ENCODE measurements around the gene PBX3. TPM values are rescaled to one million over a fixed set of nuclear protein-coding genes. Genes with fewer than 3 reads are reported as not detected.

Gene PBX3
- total RNA-seq, 5 donors from 2014 or later (not counting 1 experiment from before 2014, with no cell fraction given), result 12.3 to 30.6 (median 19.0) TPM

DNA sequence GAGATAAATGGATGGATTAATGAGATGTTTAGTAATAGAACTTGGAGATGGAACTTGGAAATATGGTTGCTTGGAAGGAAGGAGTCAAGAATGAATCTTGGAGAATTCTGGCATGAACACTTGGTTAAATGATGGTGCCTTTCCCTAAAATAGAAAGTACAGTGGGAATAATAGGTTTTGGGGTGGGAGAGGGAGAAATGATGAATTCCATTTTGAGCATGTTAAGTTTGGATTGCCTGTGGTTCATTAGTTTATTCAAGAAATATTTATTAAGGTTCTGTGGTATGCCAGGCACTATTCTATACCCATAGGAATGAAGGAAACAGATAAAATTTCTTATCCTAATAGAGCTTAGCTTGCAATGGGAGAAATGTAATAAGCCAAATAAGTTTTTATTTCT is 58.4 kb downstream of the PBX3 start:
- Histone ChIP-seq H3K27me3 (replicated peaks in 1 of 2; ENCODE audit: control insufficient read depth in 2 of 2, extremely low read depth in 1 of 2, insufficient read depth in 2 of 2, low read length in 1 of 2) (no peaks in the 10 kb centered on the region), H3K4me1 (ENCODE audit: control insufficient read depth in 1 of 2, extremely low read depth in 1 of 2, insufficient read depth in 2 of 2, low read length in 2 of 2) (no peaks in the 10 kb centered on the region), H3K27ac (ENCODE audit: low read length) (no peak overlapping the region), H3K36me3 (ENCODE audit: control insufficient read depth in 2 of 2, extremely low read depth in 1 of 2, insufficient read depth in 1 of 2, low read length in 1 of 2) (no peaks in the 10 kb centered on the region), H3K4me3 (ENCODE audit: control insufficient read depth in 1 of 2, extremely low read depth in 1 of 2, low read length in 1 of 2) (no peak overlapping the region), H3K9me3 (no peaks in the 10 kb centered on the region)
- no peak for DNase-seq
- ChIA-PET CTCF (no interaction called here), POLR2A (no interaction called here)
- Mint-ChIP-seq H3K27ac (no peak overlapping the region), H3K27me3 (no peaks in the 10 kb centered on the region), H3K4me3 (no peak overlapping the region), H3K9me3 (no peaks in the 10 kb centered on the region), H3K4me1 (no peaks in the 10 kb centered on the region), H3K36me3 (peaks cover 5% of the 10 kb centered on the region)
- no peak for ATAC-seq (replicated peaks in 1 of 4)

DNA sequence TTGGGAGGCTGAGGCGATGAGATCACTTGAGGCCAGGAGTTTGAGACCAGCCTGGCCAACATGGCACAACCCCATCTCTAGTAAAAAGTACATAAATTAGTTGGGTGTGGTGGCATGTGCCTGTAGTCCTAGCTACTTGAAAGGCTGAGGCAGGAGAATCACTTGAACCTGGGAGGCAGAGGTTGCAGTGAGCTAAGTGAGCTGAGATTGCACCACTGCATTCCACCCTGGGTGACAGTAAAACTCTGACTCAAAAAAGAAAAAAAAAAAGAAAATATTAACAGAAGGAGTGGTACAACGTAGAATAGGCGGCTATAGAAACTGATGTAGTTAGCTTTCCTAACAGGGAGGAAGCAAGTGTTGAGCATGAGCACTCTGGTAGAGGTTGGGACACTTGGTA is 59.9 kb downstream of the PBX3 start:
- peaks cover 11% of the 10 kb centered on the region for H3K36me3 Mint-ChIP-seq
- DNase-seq, result no peak
- H3K27me3 Mint-ChIP-seq, result no peaks in the 10 kb centered on the region
- Histone ChIP-seq H3K4me3 (ENCODE audit: control insufficient read depth in 1 of 2, extremely low read depth in 1 of 2, low read length in 1 of 2) (no peak overlapping the region), H3K9me3 (no peaks in the 10 kb centered on the region), H3K4me1 (ENCODE audit: control insufficient read depth in 1 of 2, extremely low read depth in 1 of 2, insufficient read depth in 2 of 2, low read length in 2 of 2) (no peaks in the 10 kb centered on the region), H3K27ac (ENCODE audit: low read length) (no peak overlapping the region), H3K27me3 (replicated peaks in 1 of 2; ENCODE audit: control insufficient read depth in 2 of 2, extremely low read depth in 1 of 2, insufficient read depth in 2 of 2, low read length in 1 of 2) (no peaks in the 10 kb centered on the region), H3K36me3 (ENCODE audit: control insufficient read depth in 2 of 2, extremely low read depth in 1 of 2, insufficient read depth in 1 of 2, low read length in 1 of 2) (no peaks in the 10 kb centered on the region)
- ChIA-PET POLR2A (interaction anchor here in 1 of 2 donors (0.5 kb wide), 1 partner anchor 29 kb away, joined by 4 read pairs; no protein-coding TSS in a partner anchor), CTCF (no interaction called here)
- no peak for ATAC-seq (replicated peaks in 1 of 4)
- H3K27ac Mint-ChIP-seq, result no peak overlapping the region
- no peak overlapping the region for H3K4me3 Mint-ChIP-seq
- WGBS (ENCODE audit: insufficient coverage), result 100% methylated on average over 2 of the region's 3 CpGs
- H3K4me1 Mint-ChIP-seq, result no peaks in the 10 kb centered on the region
- H3K9me3 Mint-ChIP-seq, result no peaks in the 10 kb centered on the region

DNA sequence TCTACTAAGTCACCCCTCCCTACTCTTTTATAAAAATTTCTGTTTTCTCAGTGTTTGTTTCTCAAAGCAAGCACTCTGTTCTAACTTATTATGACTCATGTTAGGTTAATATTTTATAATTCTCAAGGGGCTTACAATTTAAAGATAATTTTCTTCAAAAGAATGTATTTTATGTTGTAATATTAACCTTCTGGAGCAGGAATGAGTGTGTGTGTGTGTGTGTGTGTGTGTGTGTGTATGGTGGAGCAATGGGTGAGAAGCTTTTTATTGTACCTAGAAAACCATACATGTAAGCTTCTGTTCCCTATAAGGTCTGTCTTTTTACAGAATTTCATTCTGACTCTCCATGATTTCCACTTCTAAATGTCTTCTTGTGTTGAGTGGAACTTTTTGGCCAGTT is 63.0 kb downstream of the PBX3 start:
- Histone ChIP-seq H3K4me1 (ENCODE audit: control insufficient read depth in 1 of 2, extremely low read depth in 1 of 2, insufficient read depth in 2 of 2, low read length in 2 of 2) (no peaks in the 10 kb centered on the region), H3K4me3 (ENCODE audit: control insufficient read depth in 1 of 2, extremely low read depth in 1 of 2, low read length in 1 of 2) (no peak overlapping the region), H3K9me3 (no peaks in the 10 kb centered on the region), H3K27me3 (replicated peaks in 1 of 2; ENCODE audit: control insufficient read depth in 2 of 2, extremely low read depth in 1 of 2, insufficient read depth in 2 of 2, low read length in 1 of 2) (no peaks in the 10 kb centered on the region), H3K36me3 (ENCODE audit: control insufficient read depth in 2 of 2, extremely low read depth in 1 of 2, insufficient read depth in 1 of 2, low read length in 1 of 2) (no peaks in the 10 kb centered on the region), H3K27ac (ENCODE audit: low read length) (no peak overlapping the region)
- CTCF ChIA-PET, result no interaction called here
- POLR2A ChIA-PET, result no interaction called here
- ATAC-seq (replicated peaks in 1 of 4) (no peak), DNase-seq (no peak)
- Mint-ChIP-seq H3K9me3 (no peaks in the 10 kb centered on the region), H3K36me3 (peaks cover 10% of the 10 kb centered on the region), H3K4me3 (no peak overlapping the region), H3K27ac (no peak overlapping the region), H3K4me1 (no peaks in the 10 kb centered on the region), H3K27me3 (no peaks in the 10 kb centered on the region)

DNA sequence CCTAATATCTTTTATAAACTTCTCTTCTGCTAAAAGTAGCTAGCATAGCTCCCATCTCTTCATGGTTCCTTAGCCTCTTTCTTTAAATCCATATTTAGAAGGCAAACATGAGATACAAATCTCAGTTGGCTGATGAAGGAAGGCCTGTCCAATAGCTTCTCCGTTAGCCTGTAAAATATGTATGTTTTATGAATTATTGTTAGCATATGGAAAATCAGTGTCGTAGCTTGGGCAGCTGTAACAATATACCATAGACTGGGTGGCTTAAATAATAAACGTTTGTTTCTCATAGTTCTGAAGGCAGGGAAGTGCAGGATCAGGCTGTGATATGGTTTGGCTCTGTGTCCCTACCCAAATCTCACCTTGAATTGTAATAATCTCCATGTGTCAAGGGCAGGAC is 63.8 kb downstream of the PBX3 start:
- Mint-ChIP-seq H3K4me3 (no peak overlapping the region), H3K9me3 (no peaks in the 10 kb centered on the region), H3K4me1 (no peaks in the 10 kb centered on the region), H3K27me3 (no peaks in the 10 kb centered on the region), H3K36me3 (peaks cover 10% of the 10 kb centered on the region), H3K27ac (no peak overlapping the region)
- no peak for ATAC-seq (replicated peaks in 1 of 4)
- Histone ChIP-seq H3K36me3 (ENCODE audit: control insufficient read depth in 2 of 2, extremely low read depth in 1 of 2, insufficient read depth in 1 of 2, low read length in 1 of 2) (no peaks in the 10 kb centered on the region), H3K9me3 (no peaks in the 10 kb centered on the region), H3K4me1 (ENCODE audit: control insufficient read depth in 1 of 2, extremely low read depth in 1 of 2, insufficient read depth in 2 of 2, low read length in 2 of 2) (no peaks in the 10 kb centered on the region), H3K4me3 (ENCODE audit: control insufficient read depth in 1 of 2, extremely low read depth in 1 of 2, low read length in 1 of 2) (no peak overlapping the region), H3K27ac (ENCODE audit: low read length) (no peak overlapping the region), H3K27me3 (replicated peaks in 1 of 2; ENCODE audit: control insufficient read depth in 2 of 2, extremely low read depth in 1 of 2, insufficient read depth in 2 of 2, low read length in 1 of 2) (no peaks in the 10 kb centered on the region)
- no CpG with 5 or more reads among the region's 3 CpGs for WGBS (ENCODE audit: insufficient coverage)
- DNase-seq, result no peak
- ChIA-PET CTCF (no interaction called here), POLR2A (interaction anchor here in 1 of 2 donors (0.7 kb wide), 1 partner anchor 13 kb away, joined by 4 read pairs; no protein-coding TSS in a partner anchor)

DNA sequence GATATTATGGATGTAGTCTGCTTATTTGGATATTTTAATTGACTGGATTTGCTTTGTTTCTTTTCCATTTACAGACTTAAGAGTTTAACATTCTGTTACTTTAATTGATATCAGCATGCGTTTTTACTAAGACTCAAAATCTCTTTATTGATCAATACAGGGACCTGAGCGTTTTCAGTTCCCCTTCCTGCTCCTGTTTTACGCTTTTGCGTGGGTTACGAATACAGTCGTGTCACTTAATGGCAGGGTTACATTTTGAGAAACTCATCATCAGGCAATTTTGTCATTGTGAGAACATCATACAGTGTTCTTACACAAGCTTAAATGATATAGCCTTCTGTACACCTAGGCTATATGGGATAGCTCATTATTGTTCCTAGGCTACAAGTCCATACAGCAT is 65.2 kb downstream of the PBX3 start:
- POLR2A ChIA-PET, result interaction anchor here in 1 of 2 donors (0.7 kb wide), 1 partner anchor 65 kb away, joined by 3 read pairs; no protein-coding TSS in a partner anchor
- DNase-seq (no peak), ATAC-seq (replicated peaks in 1 of 4) (no peak)
- WGBS (ENCODE audit: insufficient coverage), result no CpG with 5 or more reads among the region's 6 CpGs
- no peak overlapping the region for H3K4me3 Mint-ChIP-seq
- H3K4me1 ChIP-seq (ENCODE audit: control insufficient read depth in 1 of 2, extremely low read depth in 1 of 2, insufficient read depth in 2 of 2, low read length in 2 of 2), result no peaks in the 10 kb centered on the region
- no peaks in the 10 kb centered on the region for H3K9me3 ChIP-seq
- no peaks in the 10 kb centered on the region for H3K27me3 ChIP-seq (replicated peaks in 1 of 2; ENCODE audit: control insufficient read depth in 2 of 2, extremely low read depth in 1 of 2, insufficient read depth in 2 of 2, low read length in 1 of 2)
- H3K36me3 ChIP-seq (ENCODE audit: control insufficient read depth in 2 of 2, extremely low read depth in 1 of 2, insufficient read depth in 1 of 2, low read length in 1 of 2), result no peaks in the 10 kb centered on the region
- CTCF ChIA-PET, result interaction anchor here in 1 of 2 donors (1.2 kb wide), 1 partner anchor 11 kb away, joined by 4 read pairs; no protein-coding TSS in a partner anchor
- no peaks in the 10 kb centered on the region for H3K4me1 Mint-ChIP-seq
- no peaks in the 10 kb centered on the region for H3K9me3 Mint-ChIP-seq
- no peak overlapping the region for H3K4me3 ChIP-seq (ENCODE audit: control insufficient read depth in 1 of 2, extremely low read depth in 1 of 2, low read length in 1 of 2)
- no peak overlapping the region for H3K27ac ChIP-seq (ENCODE audit: low read length)
- H3K27ac Mint-ChIP-seq, result no peak overlapping the region
- H3K36me3 Mint-ChIP-seq, result peaks cover 10% of the 10 kb centered on the region
- H3K27me3 Mint-ChIP-seq, result no peaks in the 10 kb centered on the region

DNA sequence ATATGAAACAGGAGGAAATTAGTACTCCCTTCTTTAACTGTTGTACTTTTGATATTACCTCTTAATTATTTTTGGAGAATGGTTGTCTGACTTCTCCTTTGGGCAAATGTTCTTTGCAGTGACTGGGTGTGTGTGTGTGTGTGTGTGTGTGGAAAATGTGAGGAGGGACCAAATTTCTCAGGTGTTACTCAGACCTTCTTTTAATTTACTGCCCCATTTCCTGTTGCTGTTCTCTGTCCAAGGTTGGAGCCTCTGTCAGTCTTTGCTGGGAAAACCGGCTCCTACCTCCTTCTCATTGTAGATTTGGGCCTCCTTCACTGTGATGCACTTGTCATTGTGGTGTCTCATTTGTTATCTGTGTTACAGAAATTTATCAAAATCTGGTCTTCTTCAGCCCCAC is 68.4 kb downstream of the PBX3 start:
- Histone ChIP-seq H3K4me3 (ENCODE audit: control insufficient read depth in 1 of 2, extremely low read depth in 1 of 2, low read length in 1 of 2) (no peak overlapping the region), H3K27ac (ENCODE audit: low read length) (no peak overlapping the region), H3K36me3 (ENCODE audit: control insufficient read depth in 2 of 2, extremely low read depth in 1 of 2, insufficient read depth in 1 of 2, low read length in 1 of 2) (no peaks in the 10 kb centered on the region), H3K9me3 (no peaks in the 10 kb centered on the region), H3K4me1 (ENCODE audit: control insufficient read depth in 1 of 2, extremely low read depth in 1 of 2, insufficient read depth in 2 of 2, low read length in 2 of 2) (no peaks in the 10 kb centered on the region), H3K27me3 (replicated peaks in 1 of 2; ENCODE audit: control insufficient read depth in 2 of 2, extremely low read depth in 1 of 2, insufficient read depth in 2 of 2, low read length in 1 of 2) (no peaks in the 10 kb centered on the region)
- ChIA-PET POLR2A (no interaction called here), CTCF (no interaction called here)
- Mint-ChIP-seq H3K27ac (no peak overlapping the region), H3K9me3 (no peaks in the 10 kb centered on the region), H3K27me3 (no peaks in the 10 kb centered on the region), H3K36me3 (peaks cover 9% of the 10 kb centered on the region), H3K4me3 (no peak overlapping the region), H3K4me1 (peaks cover 0 to 7% (median 6%) of the 10 kb centered on the region in 3 donors)
- DNase-seq (no peak), ATAC-seq (replicated peaks in 1 of 4) (no peak)
- WGBS (ENCODE audit: insufficient coverage), result no CpG with 5 or more reads among the region's 1 CpG

DNA sequence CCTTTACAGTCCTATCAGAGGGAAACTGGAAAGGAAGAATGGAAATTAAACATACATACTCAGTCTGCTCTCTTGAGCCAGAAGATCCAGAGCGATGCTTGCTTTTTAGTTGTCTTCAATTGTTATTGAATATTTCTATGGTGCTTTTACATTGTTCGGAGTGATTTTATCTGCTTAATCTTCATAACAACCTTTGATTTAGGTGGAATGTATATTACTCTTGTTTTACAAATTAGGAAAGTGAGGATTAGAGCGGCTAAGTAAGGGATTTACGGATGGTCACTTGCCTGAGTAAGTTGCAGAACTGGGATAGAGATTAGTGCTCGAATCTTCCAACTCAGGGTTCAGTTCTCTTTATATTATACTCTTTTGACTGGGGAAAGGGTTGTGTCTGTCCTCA is 69.1 kb downstream of the PBX3 start:
- peaks cover 3% of the 10 kb centered on the region for H3K36me3 Mint-ChIP-seq
- no peaks in the 10 kb centered on the region for H3K9me3 Mint-ChIP-seq
- peaks cover 3 to 9% (median 8%) of the 10 kb centered on the region in 3 donors for H3K4me1 Mint-ChIP-seq
- no peak overlapping the region for H3K27ac Mint-ChIP-seq
- Histone ChIP-seq H3K27me3 (replicated peaks in 1 of 2; ENCODE audit: control insufficient read depth in 2 of 2, extremely low read depth in 1 of 2, insufficient read depth in 2 of 2, low read length in 1 of 2) (no peaks in the 10 kb centered on the region), H3K36me3 (ENCODE audit: control insufficient read depth in 2 of 2, extremely low read depth in 1 of 2, insufficient read depth in 1 of 2, low read length in 1 of 2) (no peaks in the 10 kb centered on the region), H3K9me3 (no peaks in the 10 kb centered on the region), H3K4me1 (ENCODE audit: control insufficient read depth in 1 of 2, extremely low read depth in 1 of 2, insufficient read depth in 2 of 2, low read length in 2 of 2) (no peaks in the 10 kb centered on the region), H3K4me3 (ENCODE audit: control insufficient read depth in 1 of 2, extremely low read depth in 1 of 2, low read length in 1 of 2) (no peak overlapping the region), H3K27ac (ENCODE audit: low read length) (no peak overlapping the region)
- ATAC-seq (replicated peaks in 1 of 4), result no peak
- no peak overlapping the region for H3K4me3 Mint-ChIP-seq
- no CpG with 5 or more reads among the region's 5 CpGs for WGBS (ENCODE audit: insufficient coverage)
- no peaks in the 10 kb centered on the region for H3K27me3 Mint-ChIP-seq
- ChIA-PET POLR2A (no interaction called here), CTCF (no interaction called here)
- no peak for DNase-seq
